ENCODE data around the gene SYPL1.

SYPL1 gene

DNA sequence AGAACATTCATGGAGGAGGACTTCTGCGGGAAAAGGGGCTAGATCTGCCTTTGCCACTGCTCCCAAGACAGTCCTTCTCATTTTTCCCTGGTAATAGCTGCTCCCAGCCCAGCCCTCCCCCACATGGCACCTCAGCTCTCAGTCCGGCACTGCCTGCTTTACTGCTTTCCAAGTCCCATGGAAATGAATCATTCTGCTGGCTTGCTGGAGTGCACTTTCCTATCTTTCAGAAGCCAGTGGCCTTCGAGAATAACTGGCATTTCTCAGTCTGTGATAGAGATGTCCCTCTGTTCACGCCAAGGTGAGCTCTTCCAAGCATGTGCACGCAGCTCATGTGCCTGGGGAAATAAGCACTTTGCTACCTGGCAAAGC, 61.4 kb downstream of the SYPL1 start:
- no peak for DNase-seq (ENCODE audit: low spot score)
- in situ Hi-C loops (cut with MboI; ENCODE audit: low pct_unique_long_range_greater_than_20kb, low sequenced_read_pairs, unreplicated experiment), result loop anchor here (25.0 kb wide), 1 partner anchor 412 kb away; no protein-coding TSS in a partner anchor

DNA sequence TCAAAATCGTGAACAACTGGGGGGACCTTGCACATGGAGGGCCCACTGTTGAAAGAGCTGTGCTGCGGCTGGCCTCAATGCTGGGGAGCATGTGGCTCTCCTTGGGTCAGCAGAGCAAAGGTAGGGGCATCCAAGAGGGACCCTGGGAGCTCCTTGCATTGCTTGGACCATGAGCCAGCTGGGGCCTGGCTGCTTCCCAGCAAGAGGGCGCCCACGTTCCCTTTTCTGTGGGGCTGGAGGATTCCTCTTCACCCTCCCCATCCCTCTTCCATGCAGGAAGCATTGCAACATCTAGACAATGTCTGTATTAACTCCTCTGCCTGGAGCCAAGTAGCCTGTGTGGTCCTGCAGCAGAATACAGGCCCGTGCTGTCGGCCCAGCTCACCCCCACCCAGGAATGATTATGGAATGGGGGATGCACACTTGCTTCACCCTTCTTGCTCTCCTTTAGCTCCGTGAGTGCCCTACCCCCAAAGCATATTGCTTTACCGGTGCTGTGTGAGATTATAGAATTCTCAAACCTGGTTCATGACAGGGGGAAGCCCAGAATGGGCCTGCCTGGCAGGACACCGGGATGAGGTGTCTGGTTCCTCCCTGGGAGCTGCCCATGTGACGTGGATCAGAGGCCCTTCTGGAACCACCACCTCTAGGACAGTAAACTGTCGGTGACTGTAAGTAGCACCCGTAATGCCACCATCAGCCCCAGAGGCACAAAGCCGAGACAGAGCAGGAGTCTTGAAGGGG, 61.9 kb downstream of the SYPL1 start:
- in situ Hi-C loops (cut with MboI; ENCODE audit: low pct_unique_long_range_greater_than_20kb, low sequenced_read_pairs, unreplicated experiment), result loop anchor here (25.0 kb wide), 1 partner anchor 412 kb away; no protein-coding TSS in a partner anchor
- no peak for DNase-seq (ENCODE audit: low spot score)
- TF ChIP-seq, protein P1, sequence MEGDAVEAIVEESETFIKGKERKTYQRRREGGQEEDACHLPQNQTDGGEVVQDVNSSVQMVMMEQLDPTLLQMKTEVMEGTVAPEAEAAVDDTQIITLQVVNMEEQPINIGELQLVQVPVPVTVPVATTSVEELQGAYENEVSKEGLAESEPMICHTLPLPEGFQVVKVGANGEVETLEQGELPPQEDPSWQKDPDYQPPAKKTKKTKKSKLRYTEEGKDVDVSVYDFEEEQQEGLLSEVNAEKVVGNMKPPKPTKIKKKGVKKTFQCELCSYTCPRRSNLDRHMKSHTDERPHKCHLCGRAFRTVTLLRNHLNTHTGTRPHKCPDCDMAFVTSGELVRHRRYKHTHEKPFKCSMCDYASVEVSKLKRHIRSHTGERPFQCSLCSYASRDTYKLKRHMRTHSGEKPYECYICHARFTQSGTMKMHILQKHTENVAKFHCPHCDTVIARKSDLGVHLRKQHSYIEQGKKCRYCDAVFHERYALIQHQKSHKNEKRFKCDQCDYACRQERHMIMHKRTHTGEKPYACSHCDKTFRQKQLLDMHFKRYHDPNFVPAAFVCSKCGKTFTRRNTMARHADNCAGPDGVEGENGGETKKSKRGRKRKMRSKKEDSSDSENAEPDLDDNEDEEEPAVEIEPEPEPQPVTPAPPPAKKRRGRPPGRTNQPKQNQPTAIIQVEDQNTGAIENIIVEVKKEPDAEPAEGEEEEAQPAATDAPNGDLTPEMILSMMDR (IDR thresholded peaks at IDR 0.05; ENCODE audit: extremely low read depth, insufficient read depth, missing control alignments), result no peak

More for the DNA sequence above, 61.4 kb downstream of the SYPL1 start:
- TF ChIP-seq, protein P1 (IDR thresholded peaks at IDR 0.05; ENCODE audit: extremely low read depth, insufficient read depth, missing control alignments), result no peak

DNA sequence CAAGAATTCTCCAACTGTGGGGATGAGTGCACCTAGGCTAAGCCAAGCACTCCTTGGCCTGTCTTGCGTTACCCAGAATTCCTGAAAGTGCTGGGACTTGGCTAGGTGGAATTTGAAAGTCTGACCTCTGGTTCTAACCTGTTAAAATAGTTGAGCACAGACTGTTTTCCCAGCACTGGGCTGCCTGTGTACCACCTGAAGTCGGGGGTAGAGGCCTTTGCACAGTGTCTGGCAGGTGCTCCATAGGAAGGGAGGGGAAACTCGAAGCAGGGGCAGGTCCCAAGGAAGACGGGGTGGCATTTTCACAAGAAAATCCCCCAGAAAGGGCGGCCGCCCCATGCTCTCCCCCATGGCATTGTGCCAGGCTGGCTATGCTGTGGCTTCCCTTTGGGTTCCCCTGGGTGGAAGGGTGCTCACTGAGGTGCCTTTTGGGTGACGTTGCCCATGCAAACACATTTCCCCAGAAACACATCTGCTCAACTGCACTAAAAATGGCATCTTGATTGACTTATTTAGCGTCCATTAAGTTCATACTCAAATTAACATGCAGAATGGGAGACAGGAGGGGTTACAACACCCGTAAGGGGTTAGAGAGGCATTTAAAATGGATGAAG, 62.9 kb downstream of the SYPL1 start:
- no peak for DNase-seq (ENCODE audit: low spot score)
- in situ Hi-C loops (cut with MboI; ENCODE audit: low pct_unique_long_range_greater_than_20kb, low sequenced_read_pairs, unreplicated experiment), result no loop called here
- TF ChIP-seq, protein P1 (IDR thresholded peaks at IDR 0.05; ENCODE audit: extremely low read depth, insufficient read depth, missing control alignments), result no peak

DNA sequence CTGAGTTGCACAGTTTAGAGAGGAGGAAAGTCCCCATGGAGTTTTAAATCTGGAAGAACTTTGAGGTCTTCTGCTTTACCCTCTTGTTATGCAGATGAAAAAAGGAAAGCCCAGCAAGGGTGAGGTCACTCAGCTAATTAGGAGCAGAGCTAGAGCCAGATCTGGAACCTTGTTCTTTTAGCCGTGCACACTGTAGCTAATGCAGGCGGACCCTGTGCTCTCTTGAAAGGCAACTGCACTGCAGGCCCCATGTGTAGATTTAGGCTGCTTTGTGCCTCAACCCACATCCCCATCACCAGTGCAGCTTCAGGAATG, 63.4 kb downstream of the SYPL1 start:
- no peak for DNase-seq (ENCODE audit: low spot score)
- TF ChIP-seq, protein P1 (IDR thresholded peaks at IDR 0.05; ENCODE audit: extremely low read depth, insufficient read depth, missing control alignments), result no peak
- in situ Hi-C loops (cut with MboI; ENCODE audit: low pct_unique_long_range_greater_than_20kb, low sequenced_read_pairs, unreplicated experiment), result no loop called here

DNA sequence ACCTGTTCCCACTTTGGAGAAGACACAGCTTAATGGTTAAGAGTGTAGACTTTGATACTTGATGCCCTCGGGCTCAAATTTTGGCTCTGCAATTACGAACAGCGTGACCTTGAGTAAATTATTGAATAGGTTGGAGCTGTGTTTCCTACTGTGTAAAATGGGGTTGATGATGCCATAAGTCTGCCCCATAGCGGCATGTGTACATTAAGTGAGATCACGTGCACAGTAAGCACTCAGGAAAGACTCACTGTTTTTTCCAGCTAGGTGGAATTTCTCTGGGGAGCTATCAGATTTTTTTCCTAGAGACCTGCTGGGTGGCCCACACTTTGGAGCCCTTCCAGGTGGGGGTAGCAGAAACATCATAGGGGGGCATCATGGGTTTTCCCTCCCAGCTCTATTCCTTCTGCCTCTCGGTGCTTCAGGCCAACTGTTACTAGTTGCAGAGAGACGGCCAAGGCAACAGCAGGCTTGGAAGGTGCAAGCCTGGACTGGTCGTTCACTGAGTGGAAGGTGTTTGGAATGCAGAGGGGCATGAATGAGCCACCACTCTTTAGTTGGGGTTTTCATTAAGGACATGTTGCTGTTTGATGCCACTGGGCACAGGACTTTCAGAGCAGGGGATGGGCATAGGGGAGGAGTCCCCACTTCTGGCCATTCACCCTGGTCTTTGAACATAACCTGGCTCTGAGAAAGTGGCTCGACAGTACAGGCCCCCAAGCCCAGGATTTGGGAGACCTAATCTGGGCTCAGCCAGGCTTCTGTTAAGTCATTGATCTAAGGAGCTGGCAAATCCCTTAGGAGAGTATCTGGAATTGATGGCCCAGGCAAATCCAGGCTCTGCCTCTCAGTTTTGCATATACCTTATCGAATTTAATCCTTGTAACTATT, 64.0 kb downstream of the SYPL1 start:
- no peak for DNase-seq (ENCODE audit: low spot score)
- TF ChIP-seq, protein P1 (IDR thresholded peaks at IDR 0.05; ENCODE audit: extremely low read depth, insufficient read depth, missing control alignments), result no peak
- in situ Hi-C loops (cut with MboI; ENCODE audit: low pct_unique_long_range_greater_than_20kb, low sequenced_read_pairs, unreplicated experiment), result no loop called here

DNA sequence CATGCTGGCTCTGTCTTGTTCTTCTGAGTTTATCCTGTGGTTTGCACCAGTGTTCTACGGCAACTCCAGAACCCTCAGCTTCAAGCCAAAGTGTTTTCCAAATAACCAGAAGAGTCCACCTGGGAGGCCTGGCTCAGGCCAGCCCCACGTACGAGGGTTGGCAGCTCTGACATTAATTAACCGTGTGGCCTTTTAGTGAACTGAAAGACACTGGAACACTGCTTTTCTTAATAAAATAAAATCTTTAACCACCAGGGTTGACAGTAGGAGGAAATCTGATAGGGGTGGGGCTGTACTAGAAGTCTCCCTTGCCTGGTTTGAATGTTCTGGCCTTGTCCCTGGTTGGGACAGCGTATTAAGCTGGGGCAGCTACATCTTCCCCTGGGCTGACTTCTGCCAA, 64.9 kb downstream of the SYPL1 start:
- DNase-seq (ENCODE audit: low spot score), result no peak
- in situ Hi-C loops (cut with MboI; ENCODE audit: low pct_unique_long_range_greater_than_20kb, low sequenced_read_pairs, unreplicated experiment), result no loop called here
- TF ChIP-seq, protein P1 (IDR thresholded peaks at IDR 0.05; ENCODE audit: extremely low read depth, insufficient read depth, missing control alignments), result no peak

All from GM13977 (cell line).